Glomerular visceral epithelial cell (primary cell): ENCODE measurements around the gene FHL5.
A peak's percentile ranks its signal among the peaks of the same experiment; 100 is the strongest.
"Not testable (repeated sequence)": the region's sequence is repeated elsewhere in the genome, so short reads cannot be mapped to it uniquely, and the experiment has no call there.

ENCODE experiments used
- DNase-seq: peaks from one replicate; pipeline ENCODE4 v3.0.0-alpha.2; 2016; ENCODE audit errors: extremely low spot score

FHL5 gene

GRCh38 chr6:96562886-96563285, at the start of gene FHL5:
Gene FHL5 (plus strand): TSS chr6:96563128. CDS start chr6:96603614, 40,486 bp downstream.
- DNase-seq, result no peak

DNA sequence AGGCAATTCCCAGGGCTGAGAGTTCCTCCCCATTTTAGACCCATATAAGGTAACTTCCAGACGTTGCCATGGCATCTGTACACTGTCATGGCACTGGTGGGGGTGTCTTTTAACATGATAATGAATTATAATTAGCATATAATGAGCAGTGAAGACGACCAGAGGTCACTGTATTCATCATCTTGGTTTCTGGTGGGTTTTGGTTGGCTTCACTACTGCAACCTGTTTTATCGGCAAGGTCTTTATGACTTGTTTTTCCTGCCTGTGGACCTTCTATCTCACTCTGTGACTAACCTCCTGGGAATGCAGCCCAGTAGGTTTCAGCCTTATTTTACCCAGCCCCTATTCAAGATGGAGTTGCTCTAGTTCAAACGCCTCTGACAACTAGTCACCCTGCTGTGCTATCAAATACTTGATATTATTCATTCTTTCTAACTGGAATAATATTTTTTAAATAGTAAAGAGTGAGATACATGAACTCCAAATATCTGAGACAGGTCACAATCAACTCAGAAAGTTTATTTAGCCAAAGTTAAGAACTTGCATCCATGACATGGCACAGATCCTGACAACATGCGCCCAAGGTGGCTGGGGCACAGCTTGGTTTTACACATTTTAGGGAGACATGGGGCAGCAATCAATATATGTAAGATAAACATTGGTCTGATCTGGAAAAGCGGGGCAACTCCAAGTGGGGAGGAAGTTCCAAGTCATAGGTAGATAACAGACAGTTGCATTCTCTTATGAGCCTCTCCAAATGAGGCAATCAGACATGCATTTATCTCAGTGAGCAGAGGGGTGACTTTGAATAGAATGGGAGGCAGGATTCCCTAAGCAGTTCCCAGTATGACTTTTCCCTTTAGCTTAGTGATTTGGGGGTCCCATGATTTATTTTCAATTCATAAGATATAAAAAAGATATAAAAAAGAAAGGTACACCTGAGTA, 42.5 kb upstream of the FHL5 start:
- DNase-seq, result peak; percentile 48

GRCh38 chr6:96521306-96521643, 41.7 kb upstream of the FHL5 start:
- no peak for DNase-seq

DNA sequence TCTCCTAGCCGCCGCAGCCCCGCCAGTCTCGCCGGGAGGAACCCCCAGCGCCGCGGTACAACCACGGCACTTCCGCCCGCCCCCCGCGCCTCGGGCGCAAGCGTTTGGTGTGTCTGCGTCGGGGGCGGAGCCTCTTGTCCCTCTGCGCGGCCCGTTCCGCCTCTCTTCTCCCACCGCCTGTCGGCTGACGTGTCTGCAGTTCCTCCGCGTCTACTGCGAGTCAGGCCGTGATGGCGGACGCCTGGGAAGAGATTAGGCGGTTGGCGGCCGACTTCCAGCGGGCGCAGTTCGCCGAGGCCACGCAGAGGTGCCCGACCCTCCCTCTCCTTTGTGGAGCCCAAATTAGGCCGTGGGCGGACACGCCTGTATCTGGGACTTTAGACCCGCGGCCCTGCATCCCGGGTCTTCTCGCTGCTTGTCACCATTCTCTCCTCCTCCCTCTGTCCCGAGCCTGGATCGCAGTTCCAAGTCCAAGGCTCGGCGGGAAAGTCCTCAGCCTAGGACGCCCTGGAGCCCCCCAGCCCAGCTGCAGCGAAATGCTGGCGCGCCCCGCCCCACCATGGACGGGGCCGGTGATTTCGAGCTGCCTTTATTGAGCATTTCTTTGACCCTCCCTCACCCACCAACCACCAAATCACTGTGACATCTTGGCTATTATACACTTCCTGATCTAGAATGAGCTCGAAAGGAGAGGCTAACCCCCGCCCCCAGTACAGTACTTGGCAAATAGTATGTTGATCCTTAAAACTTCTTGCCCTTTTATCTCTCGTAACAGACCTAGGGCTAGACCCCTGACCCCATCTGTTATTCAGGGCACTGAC, 41.1 kb upstream of the FHL5 start, which contains the start of gene UFL1:
TSS of gene UFL1 (plus strand) at position 163 of the 821 bp plus-strand sequence. CDS start at position 231, 68 bp downstream.
- peak; percentile 93 for DNase-seq

GRCh38 chr6:96522465-96523009, 40.4 kb upstream of the FHL5 start:
- no peak for DNase-seq

GRCh38 chr6:96528193-96528592, 34.7 kb upstream of the FHL5 start:
- DNase-seq, result no peak

- no peak for DNase-seq
Measured at GRCh38 chr6:96532399-96532798, 30.5 kb upstream of the FHL5 start.

- no peak for DNase-seq
Measured at GRCh38 chr6:96537726-96538125, 25.2 kb upstream of the FHL5 start.

DNA sequence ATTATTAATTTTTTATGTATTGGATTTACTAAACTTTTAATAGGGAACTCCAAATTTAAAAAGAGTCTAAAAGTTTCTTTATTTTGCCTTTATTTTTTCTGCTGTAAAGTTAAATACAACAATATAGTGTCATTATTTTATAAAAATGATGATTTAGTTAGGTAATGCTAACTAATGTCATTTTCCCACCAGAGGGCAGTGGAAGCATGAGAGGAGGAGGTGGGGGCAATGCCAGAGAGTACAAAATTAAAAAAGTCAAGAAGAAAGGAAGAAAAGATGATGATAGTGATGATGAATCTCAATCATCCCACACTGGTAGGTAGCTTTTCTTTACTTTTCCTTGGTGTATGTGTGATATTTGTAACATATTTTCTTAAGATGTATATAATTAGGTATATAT, 20.2 kb upstream of the FHL5 start:
- no peak for DNase-seq

DNA sequence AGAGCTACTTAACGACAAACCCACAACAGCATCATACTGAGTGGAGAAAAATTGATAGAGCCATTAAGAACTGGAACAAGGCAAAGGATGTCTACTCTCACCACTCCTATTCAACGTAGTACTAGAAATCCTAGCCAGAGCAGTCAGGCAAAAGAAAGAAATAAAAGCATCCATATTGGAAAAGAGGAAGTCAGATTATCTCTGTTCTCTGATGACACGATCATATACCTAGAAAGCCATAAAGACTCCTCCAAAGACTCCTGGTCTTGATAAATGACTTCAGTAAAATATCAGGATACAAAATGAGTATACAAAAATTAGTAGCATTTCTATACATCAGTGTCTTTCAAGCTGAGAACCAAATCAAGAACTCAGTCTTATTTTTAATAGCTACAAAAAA, 17.0 kb upstream of the FHL5 start:
- DNase-seq, result no peak

- DNase-seq, result no peak
Measured at GRCh38 chr6:96547654-96548053, 15.3 kb upstream of the FHL5 start.

DNA sequence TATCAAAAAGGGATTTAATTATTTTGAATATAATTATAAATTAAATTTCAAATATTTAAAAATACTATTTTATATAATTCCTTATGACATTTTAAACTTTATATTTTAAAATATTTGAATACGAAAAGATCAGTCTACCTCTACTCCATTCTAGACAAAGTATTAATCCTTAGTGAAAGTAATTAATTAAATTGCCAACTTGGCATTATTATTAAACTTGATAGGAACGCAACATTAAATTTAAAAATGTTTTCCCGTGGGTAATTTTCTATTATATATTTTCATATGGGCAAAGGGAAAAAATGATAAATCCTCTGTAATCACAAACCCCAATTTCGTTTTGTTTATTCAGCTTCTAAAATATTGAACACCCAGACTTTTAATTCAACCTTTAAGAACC, 8.4 kb upstream of the FHL5 start:
- no peak for DNase-seq

DNA sequence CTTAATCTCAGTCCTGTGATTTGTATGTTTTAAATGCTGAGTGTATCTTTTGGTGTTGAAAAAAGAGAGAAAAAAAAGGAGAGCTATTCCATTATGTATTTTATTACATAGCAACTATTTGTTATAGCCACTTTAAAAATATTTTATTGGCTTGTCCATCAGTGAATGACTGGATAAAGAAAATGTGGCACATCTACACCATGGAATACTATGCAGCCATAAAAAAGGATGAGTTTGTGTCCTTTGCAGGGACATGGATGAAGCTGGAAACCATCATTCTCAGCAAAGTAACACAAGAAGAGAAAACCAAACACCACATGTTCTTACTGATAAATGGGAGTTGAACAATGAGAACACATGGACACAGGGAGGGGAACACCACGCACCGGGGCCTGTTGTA, 3.2 kb upstream of the FHL5 start:
- not testable (repeated sequence) for DNase-seq

DNA sequence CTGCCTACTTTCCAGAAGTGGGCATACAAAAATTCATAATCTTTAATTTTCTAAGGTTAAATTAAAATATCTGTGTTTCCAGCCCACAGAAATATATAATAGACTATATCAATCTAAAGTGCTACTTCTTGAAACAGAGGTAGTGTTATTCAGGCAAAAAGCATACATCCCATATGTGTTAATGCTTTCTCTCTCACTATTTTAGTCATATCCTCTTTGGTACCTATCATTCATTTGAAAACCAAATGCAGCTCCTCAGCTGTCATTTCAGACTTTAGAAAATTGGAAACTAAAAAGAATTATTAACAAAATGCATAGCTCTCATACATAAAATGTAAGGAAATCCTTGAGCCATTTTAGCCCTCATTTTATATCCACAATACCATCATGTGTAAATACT, 925 bp downstream of the FHL5 start:
- no peak for DNase-seq

GRCh38 chr6:96570053-96570452, 7.1 kb downstream of the FHL5 start:
- no peak for DNase-seq

DNA sequence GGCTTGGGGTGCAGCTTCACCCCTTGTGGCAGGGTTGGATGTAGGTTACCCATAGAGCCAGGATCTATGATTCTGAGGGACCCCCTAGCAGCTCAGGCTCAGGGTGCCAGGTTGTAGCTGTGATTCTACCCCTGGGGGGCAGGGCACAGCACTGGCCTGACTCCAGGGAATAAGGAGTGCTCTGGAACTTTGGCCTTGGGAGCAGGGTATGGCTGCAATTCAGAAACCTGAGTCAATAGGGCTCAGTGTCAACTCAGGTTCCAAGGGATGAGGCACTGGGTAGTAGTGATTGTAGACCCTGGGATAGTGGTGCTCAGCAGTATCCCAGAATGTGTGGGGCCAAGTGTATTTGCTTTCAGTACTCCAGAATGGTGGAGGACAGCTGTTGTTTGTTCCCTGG, 8.6 kb downstream of the FHL5 start:
- DNase-seq, result no peak

DNA sequence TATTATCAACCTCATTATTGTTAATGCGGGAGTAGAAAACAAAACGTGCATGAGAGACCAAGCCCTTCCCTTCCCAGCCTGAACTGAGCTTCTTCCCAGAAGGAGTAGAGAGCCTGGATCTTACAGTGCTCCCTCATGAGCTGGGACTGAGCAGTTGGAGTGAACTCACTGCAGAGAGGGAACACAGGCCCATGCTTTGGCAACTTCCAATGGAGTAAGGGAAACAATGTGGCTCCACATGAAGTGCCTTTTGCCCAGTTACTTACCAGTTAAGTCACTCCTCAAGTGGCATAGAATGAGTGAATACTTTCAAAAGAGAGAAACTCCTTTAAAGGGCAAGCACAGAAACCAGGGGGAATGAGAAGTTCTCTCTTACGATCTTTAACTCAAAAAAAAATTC, 12.4 kb downstream of the FHL5 start:
- no peak for DNase-seq

DNA sequence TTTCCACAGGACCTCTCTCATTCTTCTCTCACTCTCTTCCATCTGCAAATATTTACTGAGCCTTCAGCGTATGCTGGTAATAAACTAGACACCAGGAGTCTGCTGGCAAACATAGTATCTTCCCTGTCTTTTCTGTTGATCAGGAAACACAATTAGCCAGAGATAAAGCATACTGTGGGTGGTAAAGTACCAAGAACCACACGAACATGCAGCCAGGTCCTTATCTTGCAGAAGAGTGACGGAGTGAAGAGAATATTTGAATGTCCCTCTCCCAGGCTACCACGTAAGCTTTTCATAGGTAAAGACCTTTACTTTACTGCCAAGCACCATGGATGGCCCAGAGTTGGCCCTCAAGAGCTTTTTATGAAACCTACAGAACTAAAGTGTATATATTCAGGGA, 13.3 kb downstream of the FHL5 start:
- DNase-seq, result no peak

DNA sequence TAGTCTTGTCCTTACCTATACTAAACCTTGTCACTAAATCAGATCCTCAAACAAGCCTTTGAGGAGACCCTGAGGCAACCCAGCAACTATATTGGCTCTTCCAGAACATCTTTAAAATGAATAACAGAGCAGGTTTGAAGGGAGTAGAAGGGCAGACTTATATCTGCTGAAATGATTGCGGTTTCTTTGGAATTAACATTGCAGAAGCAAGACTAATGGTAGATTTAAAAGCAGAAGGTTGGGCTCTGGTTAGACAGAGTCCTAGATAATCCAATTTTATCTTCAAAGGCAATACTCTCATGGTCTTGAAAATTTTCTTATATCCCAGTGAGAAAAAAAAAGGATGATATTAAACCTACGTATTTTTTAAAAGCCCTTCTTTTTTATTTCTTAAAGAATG, 19.1 kb downstream of the FHL5 start:
- no peak for DNase-seq

GRCh38 chr6:96582436-96582835, 19.5 kb downstream of the FHL5 start:
- DNase-seq, result no peak

- DNase-seq, result no peak
Measured at GRCh38 chr6:96604420-96604819, 41.5 kb downstream of the FHL5 start.

DNA sequence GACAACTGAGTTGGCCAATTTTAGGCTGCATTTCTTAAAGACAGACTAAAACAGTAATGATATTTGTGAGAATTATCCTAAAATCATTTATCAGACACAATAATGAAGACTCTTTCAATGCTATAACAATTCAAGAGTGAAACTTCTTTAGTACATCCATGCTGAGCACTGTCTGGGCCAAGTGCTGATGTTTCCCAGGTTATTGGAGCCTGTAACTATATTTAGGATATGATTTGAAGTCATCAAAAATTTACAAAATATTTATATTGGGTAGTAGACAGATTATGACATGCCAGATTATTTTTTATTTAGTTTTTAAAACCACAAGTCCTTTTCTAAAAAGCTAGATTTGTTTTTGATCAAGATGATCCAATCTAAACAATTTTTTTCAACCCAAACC, 45.1 kb downstream of the FHL5 start:
- no peak for DNase-seq

DNA sequence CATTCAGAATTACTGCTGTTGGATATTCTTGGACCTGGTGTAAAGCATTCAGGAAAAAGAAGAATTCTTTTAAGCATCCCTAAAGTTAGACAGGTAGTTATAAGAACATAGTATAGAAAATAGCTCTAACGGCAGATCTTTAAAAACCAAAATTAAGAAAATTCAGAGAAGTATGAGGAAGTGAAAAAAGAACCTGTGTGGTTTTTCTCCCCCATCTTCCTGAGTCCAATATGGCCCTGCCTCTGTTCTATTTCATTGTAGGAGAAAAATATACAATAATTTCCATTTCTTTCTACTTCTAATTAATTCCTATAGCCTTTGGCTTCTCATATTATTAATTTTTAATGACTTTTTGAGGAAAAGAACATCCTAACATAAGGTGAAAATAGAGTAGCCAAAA, 47.1 kb downstream of the FHL5 start:
- DNase-seq, result no peak
